ENCODE data around the gene KHDRBS2. TPM values are rescaled to one million over a fixed set of nuclear protein-coding genes. Genes with fewer than 3 reads are reported as not detected.

Gene KHDRBS2
- total RNA-seq, 2 experiments from 2014 or later, result not detected

GRCh38 chr6:62119401-62119800 is 166.6 kb downstream of the KHDRBS2 start:
- H3K4me3 Mint-ChIP-seq, result no peak overlapping the region
- no peaks in the 10 kb centered on the region for H3K36me3 Mint-ChIP-seq (ENCODE audit: low read depth)
- H3K4me1 Mint-ChIP-seq (ENCODE audit: low read depth), result no peaks in the 10 kb centered on the region
- DNase-seq (no peak), ATAC-seq (no peak)
- intact Hi-C loops (cut with micrococcal nuclease), result no loop called here
- no peaks in the 10 kb centered on the region for H3K27me3 Mint-ChIP-seq
- H3K27ac Mint-ChIP-seq, result no peak overlapping the region
- TF ChIP-seq, protein P1, sequence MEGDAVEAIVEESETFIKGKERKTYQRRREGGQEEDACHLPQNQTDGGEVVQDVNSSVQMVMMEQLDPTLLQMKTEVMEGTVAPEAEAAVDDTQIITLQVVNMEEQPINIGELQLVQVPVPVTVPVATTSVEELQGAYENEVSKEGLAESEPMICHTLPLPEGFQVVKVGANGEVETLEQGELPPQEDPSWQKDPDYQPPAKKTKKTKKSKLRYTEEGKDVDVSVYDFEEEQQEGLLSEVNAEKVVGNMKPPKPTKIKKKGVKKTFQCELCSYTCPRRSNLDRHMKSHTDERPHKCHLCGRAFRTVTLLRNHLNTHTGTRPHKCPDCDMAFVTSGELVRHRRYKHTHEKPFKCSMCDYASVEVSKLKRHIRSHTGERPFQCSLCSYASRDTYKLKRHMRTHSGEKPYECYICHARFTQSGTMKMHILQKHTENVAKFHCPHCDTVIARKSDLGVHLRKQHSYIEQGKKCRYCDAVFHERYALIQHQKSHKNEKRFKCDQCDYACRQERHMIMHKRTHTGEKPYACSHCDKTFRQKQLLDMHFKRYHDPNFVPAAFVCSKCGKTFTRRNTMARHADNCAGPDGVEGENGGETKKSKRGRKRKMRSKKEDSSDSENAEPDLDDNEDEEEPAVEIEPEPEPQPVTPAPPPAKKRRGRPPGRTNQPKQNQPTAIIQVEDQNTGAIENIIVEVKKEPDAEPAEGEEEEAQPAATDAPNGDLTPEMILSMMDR (IDR thresholded peaks at IDR 0.05), result no peak
- CTCF ChIA-PET, result no interaction called here
- POLR2A ChIA-PET, result no interaction called here
- peaks cover 19% of the 10 kb centered on the region for H3K9me3 Mint-ChIP-seq

DNA sequence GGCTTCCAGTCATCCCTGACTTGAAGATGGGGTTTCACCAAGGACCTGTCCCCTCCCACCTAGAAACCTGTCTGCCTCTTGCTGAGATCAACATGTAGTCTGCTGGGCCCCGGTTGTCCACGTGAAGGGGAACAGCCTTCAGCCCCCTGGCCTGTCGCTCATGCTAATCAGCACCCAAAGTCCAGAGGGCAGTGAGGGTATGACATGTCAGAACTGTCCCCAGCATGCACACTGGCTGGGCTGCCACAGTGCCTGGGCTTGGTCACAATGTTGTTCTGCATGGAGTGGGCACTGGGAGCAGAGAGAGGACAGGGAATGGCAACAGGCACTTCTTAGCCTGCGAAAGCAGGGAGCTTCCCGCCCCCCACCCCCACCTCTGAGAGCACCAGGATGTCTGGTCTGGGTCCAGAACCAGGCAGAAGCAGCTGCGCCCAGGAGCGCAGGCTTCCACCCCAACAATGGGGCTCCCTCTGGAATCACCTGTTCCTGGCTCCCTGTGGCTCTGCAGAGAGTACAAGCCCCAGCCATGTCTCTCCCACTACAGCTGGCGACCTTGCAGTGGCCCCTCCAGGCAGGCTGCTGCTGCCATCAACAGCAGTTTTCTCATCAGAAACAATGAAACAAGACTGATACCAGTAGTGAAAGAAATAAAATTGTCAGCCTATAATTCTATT is 182.7 kb downstream of the KHDRBS2 start:
- ChIA-PET CTCF (no interaction called here), POLR2A (no interaction called here)
- TF ChIP-seq, protein P1 (IDR thresholded peaks at IDR 0.05), result no peak
- peaks cover 6% of the 10 kb centered on the region for H3K9me3 Mint-ChIP-seq
- H3K4me1 Mint-ChIP-seq (ENCODE audit: low read depth), result no peaks in the 10 kb centered on the region
- no peak overlapping the region for H3K4me3 Mint-ChIP-seq
- DNase-seq, result no peak
- no peak for ATAC-seq
- H3K27me3 Mint-ChIP-seq, result no peaks in the 10 kb centered on the region
- no peak overlapping the region for H3K27ac Mint-ChIP-seq
- no peaks in the 10 kb centered on the region for H3K36me3 Mint-ChIP-seq (ENCODE audit: low read depth)
- intact Hi-C loops (cut with micrococcal nuclease), result no loop called here

- no peak overlapping the region for H3K4me3 Mint-ChIP-seq
- H3K36me3 Mint-ChIP-seq (ENCODE audit: low read depth), result no peaks in the 10 kb centered on the region
- H3K27ac Mint-ChIP-seq, result no peak overlapping the region
- H3K9me3 Mint-ChIP-seq, result peaks cover 7% of the 10 kb centered on the region
- intact Hi-C loops (cut with micrococcal nuclease), result no loop called here
- H3K27me3 Mint-ChIP-seq, result no peaks in the 10 kb centered on the region
- ChIA-PET CTCF (no interaction called here), POLR2A (no interaction called here)
- no peaks in the 10 kb centered on the region for H3K4me1 Mint-ChIP-seq (ENCODE audit: low read depth)
- ATAC-seq (no peak), DNase-seq (no peak)
- TF ChIP-seq, protein P1 (IDR thresholded peaks at IDR 0.05), result no peak
Observed at GRCh38 chr6:62102387-62102786, 183.6 kb downstream of the KHDRBS2 start.

- Mint-ChIP-seq H3K27ac (no peak overlapping the region), H3K4me3 (no peak overlapping the region), H3K9me3 (peaks cover 1% of the 10 kb centered on the region), H3K36me3 (ENCODE audit: low read depth) (no peaks in the 10 kb centered on the region), H3K27me3 (no peaks in the 10 kb centered on the region), H3K4me1 (ENCODE audit: low read depth) (no peaks in the 10 kb centered on the region)
- no peak for ATAC-seq
- TF ChIP-seq, protein P1 (IDR thresholded peaks at IDR 0.05), result no peak
- DNase-seq, result no peak
- POLR2A ChIA-PET, result no interaction called here
- intact Hi-C loops (cut with micrococcal nuclease), result no loop called here
- CTCF ChIA-PET, result no interaction called here
Observed at GRCh38 chr6:62090442-62091229, 195.4 kb downstream of the KHDRBS2 start.

DNA sequence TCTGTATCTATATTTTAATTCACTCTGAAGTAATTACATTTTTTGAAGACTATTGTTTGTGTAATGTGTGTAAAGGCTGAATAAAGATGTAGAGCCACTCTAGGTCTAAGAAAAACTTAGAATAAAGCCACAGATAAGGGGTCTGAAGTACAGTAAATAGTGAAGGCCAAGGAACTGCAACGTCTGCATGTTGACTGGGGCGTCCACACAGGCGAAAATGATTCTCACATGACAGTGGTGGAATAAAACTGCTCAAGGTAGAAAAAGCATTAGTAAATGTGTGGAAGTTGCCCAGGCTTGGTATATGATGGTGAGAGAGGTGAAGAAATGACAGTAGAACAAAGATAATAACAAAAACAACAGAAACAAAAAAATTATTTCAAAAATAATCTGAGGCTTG is 196.2 kb downstream of the KHDRBS2 start:
- CTCF ChIA-PET, result no interaction called here
- intact Hi-C loops (cut with micrococcal nuclease), result no loop called here
- Mint-ChIP-seq H3K27ac (no peak overlapping the region), H3K9me3 (peaks cover 1% of the 10 kb centered on the region), H3K4me3 (no peak overlapping the region), H3K4me1 (ENCODE audit: low read depth) (no peaks in the 10 kb centered on the region), H3K27me3 (no peaks in the 10 kb centered on the region), H3K36me3 (ENCODE audit: low read depth) (no peaks in the 10 kb centered on the region)
- TF ChIP-seq, protein P1 (IDR thresholded peaks at IDR 0.05), result no peak
- ATAC-seq (no peak), DNase-seq (no peak)
- POLR2A ChIA-PET, result no interaction called here
